ENCODE results near the gene ILK. TPM values are rescaled to one million over a fixed set of nuclear protein-coding genes. Genes with fewer than 3 reads are reported as not detected.

ILK gene
- total RNA-seq, 2 donors from 2014 or later = 82.8 to 137 TPM

DNA sequence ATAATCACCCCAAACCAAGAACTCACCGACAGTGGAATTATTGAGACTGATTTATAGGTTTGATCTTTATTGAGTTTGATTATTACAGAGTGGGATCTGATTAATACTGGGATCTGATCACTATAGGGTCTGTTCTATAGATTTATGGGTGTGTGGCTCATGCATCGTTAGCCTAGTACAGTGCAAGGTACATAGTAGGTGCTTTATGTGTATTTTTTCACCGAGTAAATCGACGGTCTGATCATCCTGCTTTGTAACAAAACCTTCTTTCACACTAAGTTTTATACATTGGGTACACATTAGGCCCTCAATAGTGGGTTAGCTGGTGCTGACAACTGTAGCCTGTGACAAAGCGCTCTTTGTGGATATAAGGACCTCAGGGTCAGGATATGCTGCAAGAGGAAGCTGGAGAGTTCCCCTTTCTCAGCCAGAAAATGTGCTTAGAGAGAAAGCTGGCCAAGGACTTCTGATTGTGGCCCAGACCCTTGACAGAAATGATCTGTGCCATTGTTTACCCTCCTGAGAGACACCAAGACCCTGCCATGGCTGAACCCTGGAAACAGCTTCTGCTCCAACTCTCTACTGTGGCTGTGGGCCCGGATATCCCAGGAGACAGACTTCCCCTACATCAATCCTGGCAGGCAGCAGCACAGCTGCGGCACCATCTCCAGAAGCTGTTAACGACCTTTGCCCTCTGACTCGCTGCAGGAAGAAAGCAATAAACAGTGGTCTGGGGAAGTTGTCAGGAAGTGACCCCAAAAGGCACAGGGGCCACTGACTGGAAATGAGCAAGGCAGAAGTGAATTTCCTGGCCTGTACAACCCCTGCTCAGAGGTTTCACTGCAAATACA, 31.7 kb downstream of the ILK start:
- 28 to 34% methylated on average over 10 of the region's 10 CpGs for WGBS, 2 donors
- DNase-seq (peak in 1 of 4 donors; percentile 58), ATAC-seq (peak; percentile 33)
- Histone ChIP-seq H3K36me3 (replicated peaks in 1 of 2; ENCODE audit: insufficient read depth in 1 of 2, low read depth in 2 of 2) (no peaks in the 10 kb centered on the region), H3K4me3 (no peak overlapping the region), H3K4me1 (peaks cover 55% of the 10 kb centered on the region), H3K27ac (peak overlapping the region; percentile 41 to 76 (median 70)), H3K9me3 (no peaks in the 10 kb centered on the region), H3K27me3 (no peaks in the 10 kb centered on the region)
- intact Hi-C loops (cut with DNase I) = no loop called here
- TF ChIP-seq POLR2A (IDR thresholded peaks at IDR 0.05) = no peak
- TF ChIP-seq CTCF (IDR thresholded peaks at IDR 0.05) = no peak

GRCh38 chr11:6636480-6636879, 32.9 kb downstream of the ILK start:
- no peak for DNase-seq
- Histone ChIP-seq H3K9me3 (no peaks in the 10 kb centered on the region), H3K4me1 (peaks cover 44% of the 10 kb centered on the region), H3K27me3 (no peaks in the 10 kb centered on the region), H3K27ac (peak overlapping the region in 2 of 4 donors; percentile 15 to 69), H3K36me3 (replicated peaks in 1 of 2; ENCODE audit: insufficient read depth in 1 of 2, low read depth in 2 of 2) (no peaks in the 10 kb centered on the region), H3K4me3 (no peak overlapping the region)
- ATAC-seq = no peak
- 86 to 87% methylated on average over 3 of the region's 3 CpGs for WGBS, 2 donors
- TF ChIP-seq CTCF (IDR thresholded peaks at IDR 0.05) (no peak), POLR2A (IDR thresholded peaks at IDR 0.05) (no peak)
- intact Hi-C loops (cut with DNase I) = no loop called here

GRCh38 chr11:6637871-6638270, 34.3 kb downstream of the ILK start:
- TF ChIP-seq CTCF (IDR thresholded peaks at IDR 0.05) = no peak
- TF ChIP-seq POLR2A (IDR thresholded peaks at IDR 0.05) = no peak
- WGBS, 2 donors = 10 to 17% methylated on average over 3 of the region's 3 CpGs
- peak overlapping the region in 1 of 4 donors; percentile 5 for H3K27ac ChIP-seq
- no peak overlapping the region for H3K4me3 ChIP-seq
- H3K27me3 ChIP-seq = no peaks in the 10 kb centered on the region
- no peaks in the 10 kb centered on the region for H3K9me3 ChIP-seq
- ATAC-seq = peak; percentile 56
- DNase-seq = peak in 2 of 4 donors; percentile 47 to 56
- H3K4me1 ChIP-seq = peaks cover 44% of the 10 kb centered on the region
- H3K36me3 ChIP-seq (replicated peaks in 1 of 2; ENCODE audit: insufficient read depth in 1 of 2, low read depth in 2 of 2) = no peaks in the 10 kb centered on the region
- intact Hi-C loops (cut with DNase I) = no loop called here

- intact Hi-C loops (cut with DNase I) = no loop called here
- no peak for ATAC-seq
- Histone ChIP-seq H3K9me3 (no peaks in the 10 kb centered on the region), H3K4me3 (no peak overlapping the region), H3K27me3 (no peaks in the 10 kb centered on the region), H3K36me3 (replicated peaks in 1 of 2; ENCODE audit: insufficient read depth in 1 of 2, low read depth in 2 of 2) (no peaks in the 10 kb centered on the region), H3K27ac (peak overlapping the region in 1 of 4 donors; percentile 5), H3K4me1 (peaks cover 42% of the 10 kb centered on the region)
- DNase-seq = peak in 2 of 4 donors; percentile 25 to 48
- TF ChIP-seq POLR2A (IDR thresholded peaks at IDR 0.05) (no peak), CTCF (IDR thresholded peaks at IDR 0.05) (peak in 4 of 7 experiments; percentile 16 to 43 (median 22))
- WGBS, 2 donors = 55 to 59% methylated on average over 4 of the region's 4 CpGs
Measured at GRCh38 chr11:6638429-6638828, 34.9 kb downstream of the ILK start.

Measured in body of pancreas (tissue), 4 donors.